GM18505 (cell line): Measurements from ENCODE around the gene RNPS1.

ENCODE experiments used
- ATAC-seq: cut with Tn5 transposase; IDR thresholded peaks from one replicate; pipeline ENCODE4 v1.9.1; 2021; ENCODE audit not compliant: unreplicated experiment
- POLR2A ChIP-seq: IDR thresholded peaks from 4 replicates; pipeline ENCODE4 v1.6.1; 2011; ENCODE audit warnings: borderline replicate concordance; ENCODE audit not compliant: insufficient read depth, insufficient read length; ENCODE audit errors: extremely low read depth

RNPS1 gene

GRCh38 chr16:2288726-2289125, 20.8 kb upstream of the RNPS1 start:
- no peak for TF ChIP-seq POLR2A
- no peak for ATAC-seq

GRCh38 chr16:2287916-2288547, 20.1 kb upstream of the RNPS1 start:
- no peak for TF ChIP-seq POLR2A

GRCh38 chr16:2286550-2286949, 18.6 kb upstream of the RNPS1 start:
- no peak for TF ChIP-seq POLR2A
- ATAC-seq: no peak

More at GRCh38 chr16:2287916-2288547, 20.1 kb upstream of the RNPS1 start:
- ATAC-seq: no peak

- no peak for ATAC-seq
- no peak for TF ChIP-seq POLR2A
These were observed 17.8 kb upstream of the RNPS1 start for GRCh38 chr16:2285731-2286191.

GRCh38 chr16:2284797-2285576, 17.1 kb upstream of the RNPS1 start:
- ATAC-seq: no peak
- no peak for TF ChIP-seq POLR2A

GRCh38 chr16:2284001-2284770, 16.3 kb upstream of the RNPS1 start:
- ATAC-seq: no peak
- no peak for TF ChIP-seq POLR2A

- ATAC-seq: no peak
- TF ChIP-seq POLR2A: no peak
These were observed 15.1 kb upstream of the RNPS1 start for GRCh38 chr16:2282866-2283555.

GRCh38 chr16:2282262-2282661, 14.3 kb upstream of the RNPS1 start:
- no peak for TF ChIP-seq POLR2A
- ATAC-seq: no peak

GRCh38 chr16:2280981-2281542, 13.1 kb upstream of the RNPS1 start:
- TF ChIP-seq POLR2A: no peak
- ATAC-seq: no peak

- ATAC-seq: no peak
- no peak for TF ChIP-seq POLR2A
These were observed 12.5 kb upstream of the RNPS1 start for GRCh38 chr16:2280461-2280860.

- no peak for ATAC-seq
These were observed 11.3 kb upstream of the RNPS1 start for GRCh38 chr16:2278956-2279800.

GRCh38 chr16:2278272-2278608, 10.3 kb upstream of the RNPS1 start:
- ATAC-seq: no peak
- no peak for TF ChIP-seq POLR2A

More at GRCh38 chr16:2278956-2279800, 11.3 kb upstream of the RNPS1 start:
- TF ChIP-seq POLR2A: no peak
